ENCODE data around the gene OR8B4. TPM values are rescaled to one million over a fixed set of nuclear protein-coding genes. Genes with fewer than 3 reads are reported as not detected.

The OR8B4 gene
- total and polyA plus RNA-seq, 4 donors = not detected

DNA sequence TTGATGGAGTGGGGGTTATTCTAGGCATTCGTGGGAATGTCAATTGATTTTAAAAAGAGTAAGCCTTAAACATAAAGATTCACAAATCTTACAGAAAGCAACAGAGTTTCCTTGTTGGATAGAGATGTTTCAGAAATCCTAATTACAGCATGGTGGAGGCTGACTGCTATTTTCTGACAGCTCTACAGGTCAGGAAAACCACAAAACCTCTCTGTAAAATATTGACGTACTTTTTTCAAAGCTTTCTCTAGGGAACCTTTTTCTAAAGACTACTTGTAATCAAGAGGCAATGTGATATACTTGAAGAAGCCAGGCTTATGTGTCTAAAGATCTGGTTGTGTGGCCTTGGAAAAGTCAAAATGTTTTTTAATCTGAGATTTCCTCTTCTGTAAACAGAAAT is 29.9 kb upstream of the OR8B4 start:
- no peak for DNase-seq
- TF ChIP-seq CTCF (IDR thresholded peaks at IDR 0.05; ENCODE audit: control extremely low read depth, extremely low read depth) = no peak
- Histone ChIP-seq H3K27ac (ENCODE audit: low read depth in 1 of 2, low read length in 1 of 2) (no peak overlapping the region), H3K9me3 (ENCODE audit: control insufficient read depth in 4 of 4, insufficient read depth in 3 of 4, low read length in 3 of 4) (peaks cover 0 to 3% (median 1%) of the 10 kb centered on the region in 4 donors), H3K4me1 (ENCODE audit: control insufficient read depth in 5 of 5, insufficient read depth in 5 of 5, low read length in 5 of 5) (no peaks in the 10 kb centered on the region), H3K27me3 (ENCODE audit: control insufficient read depth in 3 of 3, insufficient read depth in 3 of 3, low read length in 2 of 3) (no peaks in the 10 kb centered on the region), H3K36me3 (ENCODE audit: control insufficient read depth in 4 of 4, insufficient read depth in 4 of 4, low read length in 4 of 4) (no peaks in the 10 kb centered on the region), H3K4me3 (no peak overlapping the region), H3K9ac (ENCODE audit: insufficient read depth in 1 of 2, low read length in 2 of 2) (no peak overlapping the region)
- 28 to 33% methylated on average over 2 of the region's 2 CpGs for WGBS, 2 donors
- no peak for ATAC-seq (ENCODE audit: insufficient read depth, low FRiP score)

GRCh38 chr11:124446916-124447315 is 22.2 kb upstream of the OR8B4 start:
- H3K27me3 ChIP-seq (ENCODE audit: control insufficient read depth in 3 of 3, insufficient read depth in 3 of 3, low read length in 2 of 3) = no peaks in the 10 kb centered on the region
- no peak for DNase-seq
- H3K9me3 ChIP-seq (ENCODE audit: control insufficient read depth in 4 of 4, insufficient read depth in 3 of 4, low read length in 3 of 4) = peaks cover 0 to 3% (median 0%) of the 10 kb centered on the region in 4 donors
- 80 to 82% methylated on average over 1 of the region's 1 CpG for WGBS, 2 donors
- no peak overlapping the region for H3K9ac ChIP-seq (ENCODE audit: insufficient read depth in 1 of 2, low read length in 2 of 2)
- H3K27ac ChIP-seq (ENCODE audit: low read depth in 1 of 2, low read length in 1 of 2) = no peak overlapping the region
- H3K4me1 ChIP-seq (ENCODE audit: control insufficient read depth in 5 of 5, insufficient read depth in 5 of 5, low read length in 5 of 5) = no peaks in the 10 kb centered on the region
- no peak overlapping the region for H3K4me3 ChIP-seq
- no peak for TF ChIP-seq CTCF (IDR thresholded peaks at IDR 0.05; ENCODE audit: control extremely low read depth, extremely low read depth)
- H3K36me3 ChIP-seq (ENCODE audit: control insufficient read depth in 4 of 4, insufficient read depth in 4 of 4, low read length in 4 of 4) = no peaks in the 10 kb centered on the region
- no peak for ATAC-seq (ENCODE audit: insufficient read depth, low FRiP score)

GRCh38 chr11:124445646-124446150 is 21.0 kb upstream of the OR8B4 start, which contains the start of gene OR8B8:
OR8B8 (minus strand) TSS chr11:124445696; CDS start chr11:124441085, 4,611 bp downstream.
- no peak within 1 kb of the TSS for H3K4me3 ChIP-seq
- no peak for ATAC-seq (ENCODE audit: insufficient read depth, low FRiP score)

More at GRCh38 chr11:124445646-124446150, 21.0 kb upstream of the OR8B4 start, which contains the start of gene OR8B8:
- no peaks in the 10 kb centered on the region for H3K27me3 ChIP-seq (ENCODE audit: control insufficient read depth in 3 of 3, insufficient read depth in 3 of 3, low read length in 2 of 3)
- no peaks in the 10 kb centered on the region for H3K36me3 ChIP-seq (ENCODE audit: control insufficient read depth in 4 of 4, insufficient read depth in 4 of 4, low read length in 4 of 4)
- peaks cover 0 to 3% (median 0%) of the 10 kb centered on the region in 4 donors for H3K9me3 ChIP-seq (ENCODE audit: control insufficient read depth in 4 of 4, insufficient read depth in 3 of 4, low read length in 3 of 4)
- no peak within 1 kb of the TSS for H3K9ac ChIP-seq (ENCODE audit: insufficient read depth in 1 of 2, low read length in 2 of 2)
- DNase-seq = no peak
- no peak for TF ChIP-seq CTCF (IDR thresholded peaks at IDR 0.05; ENCODE audit: control extremely low read depth, extremely low read depth)
- 94 to 100% methylated on average over 1 of the region's 1 CpG for WGBS, 2 donors
- H3K4me1 ChIP-seq (ENCODE audit: control insufficient read depth in 5 of 5, insufficient read depth in 5 of 5, low read length in 5 of 5) = no peaks in the 10 kb centered on the region
- no peak within 1 kb of the TSS for H3K27ac ChIP-seq (ENCODE audit: low read depth in 1 of 2, low read length in 1 of 2)
